Lower leg skin (tissue), 3 donors: ENCODE data around the gene GPC3.

Experiments
- POLR2A ChIP-seq, 2 donors: fragments of 450-650 bp; IDR thresholded peaks; one replicate each; pipeline ENCODE4 v1.6.1; 2016 to 2017; ENCODE audit warnings: antibody characterized with exemption in 2 of 2, mild to moderate bottlenecking in 1 of 2, moderate library complexity in 1 of 2
- TF ChIP-seq, protein P1 (sequence below), 3 donors: fragments of 450-650 bp; IDR thresholded peaks; one replicate each; pipeline ENCODE4 v1.5.1; 2016; ENCODE audit warnings: antibody characterized with exemption in 3 of 3, mild to moderate bottlenecking in 3 of 3, moderate library complexity in 2 of 3

DNA sequence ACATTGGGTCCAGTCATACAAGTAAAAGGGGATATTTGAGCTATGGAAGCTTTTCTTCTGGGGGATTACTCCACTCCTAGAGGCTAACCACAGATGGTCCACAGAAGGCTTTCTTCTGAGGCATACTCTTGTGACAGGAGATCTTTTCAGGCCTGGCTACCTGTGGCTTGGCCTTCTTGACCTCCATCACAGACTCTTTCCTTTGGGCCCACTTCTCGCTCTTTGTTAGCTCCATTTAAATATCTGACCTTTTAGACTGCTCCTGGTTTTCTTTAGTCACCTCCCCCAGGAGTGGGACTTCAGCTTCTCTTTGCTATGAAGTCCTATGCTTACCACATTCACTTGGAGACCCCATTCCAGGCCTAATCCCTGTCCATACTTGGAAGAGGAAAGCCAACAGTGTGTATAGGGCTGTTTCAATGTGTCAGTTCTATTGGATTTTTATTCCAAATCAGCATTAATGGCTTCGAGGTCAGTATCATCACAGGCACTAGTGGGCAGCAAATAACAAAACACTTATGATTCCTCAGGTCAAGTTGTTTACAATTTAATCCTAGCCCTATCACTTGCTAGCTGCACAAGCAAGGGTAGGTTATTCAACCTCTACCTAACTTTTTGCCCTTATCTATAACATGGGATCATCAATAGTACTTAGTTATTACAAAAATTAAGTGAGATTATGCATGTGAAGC is 26.3 kb downstream of the GPC3 start:
- TF ChIP-seq, protein P1, sequence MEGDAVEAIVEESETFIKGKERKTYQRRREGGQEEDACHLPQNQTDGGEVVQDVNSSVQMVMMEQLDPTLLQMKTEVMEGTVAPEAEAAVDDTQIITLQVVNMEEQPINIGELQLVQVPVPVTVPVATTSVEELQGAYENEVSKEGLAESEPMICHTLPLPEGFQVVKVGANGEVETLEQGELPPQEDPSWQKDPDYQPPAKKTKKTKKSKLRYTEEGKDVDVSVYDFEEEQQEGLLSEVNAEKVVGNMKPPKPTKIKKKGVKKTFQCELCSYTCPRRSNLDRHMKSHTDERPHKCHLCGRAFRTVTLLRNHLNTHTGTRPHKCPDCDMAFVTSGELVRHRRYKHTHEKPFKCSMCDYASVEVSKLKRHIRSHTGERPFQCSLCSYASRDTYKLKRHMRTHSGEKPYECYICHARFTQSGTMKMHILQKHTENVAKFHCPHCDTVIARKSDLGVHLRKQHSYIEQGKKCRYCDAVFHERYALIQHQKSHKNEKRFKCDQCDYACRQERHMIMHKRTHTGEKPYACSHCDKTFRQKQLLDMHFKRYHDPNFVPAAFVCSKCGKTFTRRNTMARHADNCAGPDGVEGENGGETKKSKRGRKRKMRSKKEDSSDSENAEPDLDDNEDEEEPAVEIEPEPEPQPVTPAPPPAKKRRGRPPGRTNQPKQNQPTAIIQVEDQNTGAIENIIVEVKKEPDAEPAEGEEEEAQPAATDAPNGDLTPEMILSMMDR (IDR thresholded peaks at IDR 0.05): no peak
- no peak for TF ChIP-seq POLR2A (IDR thresholded peaks at IDR 0.05)
